GM18870 (cell line): ENCODE measurements around the gene CCDC81.
"Not testable (repeated sequence)": the region's sequence is repeated elsewhere in the genome, so short reads cannot be mapped to it uniquely, and the experiment has no call there.

Experiments
- ATAC-seq: cut with Tn5 transposase; IDR thresholded peaks from one replicate; pipeline ENCODE4 v1.9.1; 2021; ENCODE audit warnings: moderate library complexity; ENCODE audit not compliant: unreplicated experiment

CCDC81 gene

DNA sequence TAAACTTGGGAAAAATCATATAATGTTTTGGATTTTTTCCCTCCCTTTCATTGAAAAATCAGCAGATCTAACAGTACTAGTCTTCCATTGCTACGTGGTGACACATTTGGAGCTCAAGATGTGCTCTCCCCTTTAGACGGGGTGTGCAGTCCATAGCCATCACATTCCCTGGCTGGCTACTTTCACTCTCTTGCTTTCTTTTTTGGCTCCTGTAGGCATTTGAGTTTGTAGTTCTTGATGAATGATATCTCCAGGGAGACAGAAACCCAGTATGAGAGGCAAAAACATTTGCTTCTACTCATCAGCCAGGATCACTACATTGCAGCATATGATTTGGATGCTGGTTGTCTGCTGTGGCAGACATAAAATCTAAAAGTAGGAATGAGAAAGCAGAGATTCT lies 12.1 kb downstream of the CCDC81 start:
- ATAC-seq: no peak

DNA sequence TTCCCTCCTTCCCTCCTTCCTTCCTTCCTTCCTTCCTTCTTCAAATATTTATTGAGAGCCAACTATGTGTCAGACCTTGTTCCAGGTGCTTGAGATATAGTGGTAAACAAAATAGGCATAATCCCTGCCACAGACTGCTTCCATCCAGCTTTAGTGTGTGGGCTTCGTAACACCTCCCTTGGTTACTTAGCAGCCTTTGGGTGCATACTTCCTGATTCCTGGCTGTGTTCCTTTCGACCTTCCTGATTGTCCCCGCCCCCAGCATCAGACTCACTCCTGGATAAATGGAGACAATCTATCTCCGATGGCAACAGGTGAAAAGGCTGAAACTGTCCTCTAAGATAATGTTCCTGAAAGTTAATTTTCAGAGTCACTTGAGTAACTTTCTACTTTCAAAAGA lies 13.5 kb downstream of the CCDC81 start:
- ATAC-seq: no peak

DNA sequence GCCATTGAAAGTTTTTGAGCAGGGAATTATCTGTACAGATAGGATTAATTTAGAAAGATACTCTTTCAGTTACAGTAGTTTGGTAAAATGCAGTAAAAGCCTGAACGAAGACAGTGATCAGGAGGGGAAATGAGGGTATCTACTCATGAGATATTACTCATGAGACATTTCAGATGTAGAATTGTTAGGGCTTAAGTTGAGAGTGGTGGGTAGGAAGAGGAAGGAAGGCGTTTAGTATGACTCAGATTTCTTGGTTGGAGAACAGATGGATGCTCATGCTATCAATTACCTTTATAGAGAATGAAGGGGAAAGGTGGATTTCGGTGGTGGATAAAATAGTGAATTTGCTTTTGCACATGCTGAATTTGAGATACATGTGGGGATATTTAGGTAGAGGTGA lies 15.8 kb downstream of the CCDC81 start:
- no peak for ATAC-seq

DNA sequence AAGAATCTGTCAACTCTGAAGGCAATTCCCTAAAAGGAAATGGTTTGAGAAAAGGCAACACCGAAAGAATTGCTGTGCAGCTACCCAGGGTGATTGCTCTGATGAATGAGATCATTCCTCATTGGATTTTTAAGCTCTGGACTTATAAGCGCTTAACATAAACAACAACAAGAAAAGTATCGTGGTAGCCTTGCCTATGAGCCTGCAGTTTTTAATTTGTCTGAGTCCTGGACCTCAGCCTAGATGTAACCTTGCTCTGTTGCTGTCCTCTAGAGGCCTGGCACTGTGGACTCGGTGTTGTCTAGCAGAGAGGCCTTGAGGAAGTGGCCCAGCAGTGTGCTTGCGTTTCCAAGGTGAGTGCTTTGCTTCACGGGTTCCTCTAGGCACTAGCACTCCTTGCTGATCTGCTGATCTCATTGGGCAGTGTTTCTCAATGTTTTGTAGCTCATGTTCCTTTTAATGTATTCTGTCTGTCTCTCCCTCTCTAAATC lies 20.4 kb downstream of the CCDC81 start:
- no peak for ATAC-seq

DNA sequence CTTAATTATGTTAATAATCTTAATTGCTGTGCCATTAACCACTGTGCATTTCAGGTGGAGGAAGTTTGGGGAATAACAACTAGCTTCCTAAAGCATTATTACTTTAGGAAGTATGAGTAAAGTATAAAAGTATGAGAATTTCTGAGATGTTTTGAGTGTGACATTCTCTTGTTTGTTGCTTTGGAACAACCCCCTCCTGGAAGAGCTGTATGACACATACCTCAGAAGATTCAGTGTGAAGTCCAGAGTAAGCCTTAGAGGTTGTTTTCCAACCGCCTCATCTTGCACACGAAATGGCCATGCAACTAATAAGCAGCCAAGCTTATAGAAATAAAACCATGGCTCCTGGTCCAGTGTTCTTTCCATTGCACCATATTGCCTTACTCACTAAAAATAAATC lies 21.7 kb downstream of the CCDC81 start:
- ATAC-seq: no peak

DNA sequence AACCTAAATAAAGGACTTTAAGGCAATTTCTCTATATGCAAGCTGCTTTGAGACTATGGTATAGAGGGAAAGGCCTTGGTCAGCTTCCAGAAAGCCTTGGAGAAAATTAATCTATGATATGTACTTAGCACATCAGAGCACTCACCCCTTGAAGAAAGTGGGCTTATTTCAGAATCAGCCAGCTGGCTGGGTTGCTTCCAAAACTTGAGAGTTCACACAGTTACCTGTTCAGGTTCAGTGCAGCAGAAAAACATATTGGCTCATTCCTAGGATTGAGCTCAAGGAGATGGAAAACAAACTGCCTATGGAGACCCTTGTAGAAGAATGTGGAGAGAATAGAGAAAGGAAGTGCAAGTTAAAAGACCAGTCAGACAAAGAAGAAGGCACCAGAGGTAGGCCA lies 22.7 kb downstream of the CCDC81 start:
- ATAC-seq: no peak

DNA sequence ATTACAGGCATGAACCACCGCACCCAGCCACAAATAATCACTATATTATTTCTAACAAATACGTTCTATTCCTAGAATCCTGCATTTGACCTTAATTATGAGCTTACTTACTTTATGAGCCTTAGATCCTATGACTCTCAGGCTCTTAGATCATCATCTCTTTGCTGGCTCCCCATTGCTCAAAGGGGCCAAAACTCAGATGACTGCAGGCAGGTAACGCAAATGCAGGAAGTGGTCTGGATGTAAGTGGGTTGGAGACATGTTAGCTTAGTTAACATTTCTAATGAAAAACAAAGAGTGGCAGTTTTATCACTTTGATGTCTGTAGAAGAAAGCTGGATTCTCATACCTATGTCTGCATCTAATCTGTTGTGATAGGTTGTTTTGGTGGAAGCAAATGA lies 23.4 kb downstream of the CCDC81 start:
- no peak for ATAC-seq

DNA sequence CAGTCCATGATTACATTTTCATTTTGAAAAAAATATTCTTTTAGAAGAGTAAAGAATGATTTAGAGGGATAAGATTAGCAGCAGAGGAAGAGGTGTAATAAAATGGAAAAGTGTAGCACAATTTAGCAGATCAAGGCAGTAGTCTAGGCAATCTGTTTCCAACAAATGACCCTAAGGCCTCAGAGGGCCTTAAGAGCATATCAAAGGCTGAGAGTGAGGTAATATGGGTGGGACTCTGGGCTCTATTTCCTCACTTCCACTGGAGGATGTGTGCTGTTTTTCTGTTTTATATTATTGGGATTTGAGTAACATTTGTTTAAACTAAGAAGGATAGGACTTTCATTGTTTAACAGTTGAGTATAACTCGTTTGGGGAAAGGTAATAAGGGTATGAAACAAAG lies 28.8 kb downstream of the CCDC81 start:
- no peak for ATAC-seq

DNA sequence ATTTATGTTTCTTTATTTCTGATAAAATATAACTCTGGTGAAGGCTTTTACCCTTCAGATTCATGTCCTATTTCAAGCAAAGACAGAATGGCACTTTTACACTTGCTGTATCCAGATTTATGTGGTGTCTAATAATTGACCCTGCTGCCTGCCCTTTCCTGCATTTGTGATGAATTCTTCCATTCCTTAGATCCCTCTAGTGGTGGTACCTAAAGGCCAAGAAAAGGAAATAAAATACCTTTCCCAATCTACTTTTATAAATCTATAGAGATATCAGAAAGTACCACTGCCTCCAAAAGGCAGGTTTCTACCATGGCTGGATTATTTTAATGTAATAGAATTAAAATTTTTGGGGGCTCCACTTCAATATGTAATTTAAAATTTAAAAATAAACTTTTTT lies 34.2 kb downstream of the CCDC81 start:
- no peak for ATAC-seq

DNA sequence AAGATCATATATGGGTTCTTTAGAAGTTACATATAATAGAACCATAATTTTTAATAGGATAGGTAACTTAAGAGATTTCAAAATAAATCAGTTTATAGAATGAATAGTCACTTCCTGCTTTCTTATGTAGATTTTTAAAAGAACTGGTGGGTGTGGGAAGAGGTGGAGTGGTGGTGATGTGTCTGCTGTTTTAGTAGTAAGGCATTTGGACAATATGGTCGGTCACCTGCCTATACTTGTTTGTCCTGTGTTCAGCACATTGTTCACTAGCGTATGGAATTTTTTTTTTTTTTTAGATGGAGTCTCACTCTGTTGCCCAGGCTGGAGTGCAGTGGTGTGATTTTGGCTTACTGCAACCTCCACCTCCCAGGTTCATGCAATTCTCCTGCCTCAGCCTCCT lies 39.3 kb downstream of the CCDC81 start:
- ATAC-seq: no peak

DNA sequence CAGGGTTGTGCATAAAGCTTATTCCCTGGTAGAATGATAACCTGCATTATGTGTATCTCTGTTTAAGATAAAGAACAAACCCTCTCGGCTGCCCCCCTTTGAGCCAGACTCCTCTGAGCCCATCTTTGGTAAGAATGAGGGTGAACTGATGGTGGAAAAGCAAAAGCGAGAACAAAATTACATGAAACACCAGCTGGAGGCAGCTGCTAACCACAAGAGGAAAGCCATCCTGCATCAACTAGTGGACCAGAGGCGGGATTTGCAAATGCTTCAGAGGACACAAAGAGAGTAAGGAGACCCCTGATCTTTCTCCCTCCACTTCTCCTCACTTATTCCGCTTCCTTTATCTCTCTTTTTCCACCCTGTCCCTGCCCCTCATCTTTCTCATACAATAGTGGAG lies 40.3 kb downstream of the CCDC81 start:
- ATAC-seq: no peak

DNA sequence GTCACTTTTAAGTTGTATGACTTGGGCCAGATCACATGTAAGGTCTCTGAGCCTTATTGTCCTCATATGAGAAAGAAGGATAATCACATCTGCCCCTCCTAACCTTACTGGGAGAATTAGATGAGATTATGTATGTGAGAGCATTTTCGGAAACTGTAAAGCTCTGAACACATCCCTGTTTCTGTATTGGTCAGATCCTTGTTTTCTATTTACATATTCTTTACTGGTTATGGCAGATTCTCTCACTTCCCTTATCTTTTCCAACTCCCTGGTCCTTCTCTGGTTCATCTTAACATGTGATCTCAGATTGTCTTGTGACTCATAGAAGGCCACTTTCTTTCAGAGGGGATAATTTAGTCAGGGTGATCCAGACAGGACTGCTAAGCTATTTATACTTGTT lies 41.8 kb downstream of the CCDC81 start:
- no peak for ATAC-seq

DNA sequence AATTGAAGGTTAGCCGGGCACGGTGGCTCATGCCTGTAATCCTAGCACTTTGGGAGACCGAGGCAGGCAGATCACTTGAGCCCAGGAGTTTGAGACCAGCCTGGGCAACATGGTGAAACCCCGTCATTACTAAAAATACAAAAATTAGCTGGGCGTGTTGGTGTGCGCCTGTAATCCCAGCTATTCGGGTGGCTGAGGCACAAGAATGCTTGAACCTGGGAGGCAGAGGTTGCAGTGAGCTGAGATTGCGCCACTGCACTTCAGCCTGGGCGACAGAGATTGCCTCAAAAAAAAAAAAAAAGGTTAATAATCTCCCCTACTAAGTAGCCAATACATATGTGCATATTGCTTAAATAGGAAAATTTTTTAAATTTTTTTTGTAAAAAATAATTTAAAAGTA lies 42.3 kb downstream of the CCDC81 start:
- ATAC-seq: not testable (repeated sequence)

DNA sequence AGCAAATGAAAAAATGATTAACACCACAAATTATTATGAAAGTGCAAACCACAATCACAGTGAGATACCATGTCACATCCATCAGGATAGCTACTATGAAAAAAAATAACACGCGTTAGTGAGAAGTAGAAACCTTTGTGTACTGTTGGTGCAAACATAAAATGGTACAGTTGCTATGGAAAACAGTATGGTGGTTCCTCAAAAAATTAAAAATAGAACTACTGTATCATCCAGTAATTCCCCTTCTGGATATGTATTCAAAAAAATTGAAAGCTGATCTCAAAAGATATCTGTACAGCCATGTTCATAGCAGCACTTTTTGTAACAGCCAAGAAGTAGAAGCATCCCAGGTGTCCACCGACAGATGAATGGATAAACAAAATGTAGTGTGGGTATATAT lies 43.4 kb downstream of the CCDC81 start:
- ATAC-seq: no peak

DNA sequence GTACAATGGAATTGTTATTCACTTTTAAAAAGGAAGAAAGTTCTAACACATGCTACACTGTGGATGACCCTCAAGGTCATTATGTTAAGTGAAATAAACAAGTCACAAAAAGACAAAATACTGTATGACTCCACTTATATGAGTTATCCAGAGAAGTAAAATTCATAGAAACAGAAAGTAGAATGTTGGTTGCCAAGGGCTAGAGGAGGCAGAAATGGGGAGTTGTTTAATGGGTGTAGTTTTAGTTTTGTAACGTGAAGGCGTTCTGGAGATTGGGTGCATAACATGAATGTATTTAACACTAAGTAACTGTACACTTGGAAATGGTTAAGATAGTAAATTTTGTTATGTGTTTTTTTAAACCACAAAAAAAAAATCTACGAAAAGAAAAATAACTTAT lies 43.8 kb downstream of the CCDC81 start:
- no peak for ATAC-seq

DNA sequence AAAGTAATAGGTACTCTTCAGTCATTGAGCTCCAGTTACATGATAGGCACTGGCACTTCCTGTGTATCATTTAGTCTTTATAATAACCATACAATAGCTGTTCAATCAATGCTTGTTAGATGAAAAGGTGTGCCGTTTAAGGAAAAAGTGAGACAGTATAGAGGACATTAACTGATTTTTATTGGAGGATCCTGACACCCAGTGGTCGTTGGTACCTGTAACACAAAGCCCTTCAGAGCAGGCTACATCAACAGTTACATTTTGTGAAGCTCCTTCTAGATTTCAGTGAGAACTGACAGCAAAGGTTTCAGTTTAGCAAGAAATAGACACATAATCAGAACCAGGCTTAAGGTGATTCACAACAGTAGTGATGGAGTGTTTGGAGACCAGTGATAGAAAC lies 44.2 kb downstream of the CCDC81 start:
- no peak for ATAC-seq

DNA sequence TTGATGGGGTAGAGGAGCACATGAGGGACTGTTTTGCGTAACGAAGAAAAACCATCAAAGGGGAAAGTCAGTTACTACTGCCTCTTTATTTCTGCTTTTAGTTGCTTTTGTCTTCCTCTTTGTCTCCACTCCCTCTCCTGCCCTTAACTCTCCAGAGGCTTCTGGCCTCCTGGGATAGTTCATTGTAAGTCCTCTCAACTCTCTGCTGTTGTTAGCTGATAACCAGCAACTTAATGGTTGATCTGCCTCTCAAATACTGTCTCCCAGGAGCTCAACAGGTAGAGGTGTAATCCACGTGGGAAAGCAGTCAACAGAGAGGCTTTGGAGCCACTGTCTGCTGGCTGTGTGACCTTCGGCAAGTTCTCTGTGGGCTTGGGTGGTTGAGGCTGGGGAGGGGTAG lies 47.3 kb downstream of the CCDC81 start:
- ATAC-seq: no peak

DNA sequence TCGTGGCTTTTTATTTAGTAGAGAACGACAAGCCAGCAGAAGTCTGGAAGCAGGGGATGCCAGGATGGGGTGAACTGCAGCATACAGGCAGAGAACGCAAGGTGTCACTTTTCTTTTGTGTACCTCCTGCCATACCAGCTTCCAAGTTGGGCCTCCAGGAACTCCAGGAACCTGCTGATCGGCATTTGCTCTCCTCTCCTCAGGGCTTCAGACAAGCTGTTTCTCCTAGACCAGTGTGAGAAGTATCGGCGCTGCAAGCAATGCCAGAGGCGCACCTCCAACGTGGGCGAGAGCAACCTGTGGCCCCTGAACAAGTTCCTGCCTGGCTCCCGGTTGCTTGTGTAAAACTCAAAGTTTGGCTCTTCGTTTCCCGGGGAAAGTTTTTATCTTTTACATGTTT lies 47.7 kb downstream of the CCDC81 start:
- no peak for ATAC-seq

DNA sequence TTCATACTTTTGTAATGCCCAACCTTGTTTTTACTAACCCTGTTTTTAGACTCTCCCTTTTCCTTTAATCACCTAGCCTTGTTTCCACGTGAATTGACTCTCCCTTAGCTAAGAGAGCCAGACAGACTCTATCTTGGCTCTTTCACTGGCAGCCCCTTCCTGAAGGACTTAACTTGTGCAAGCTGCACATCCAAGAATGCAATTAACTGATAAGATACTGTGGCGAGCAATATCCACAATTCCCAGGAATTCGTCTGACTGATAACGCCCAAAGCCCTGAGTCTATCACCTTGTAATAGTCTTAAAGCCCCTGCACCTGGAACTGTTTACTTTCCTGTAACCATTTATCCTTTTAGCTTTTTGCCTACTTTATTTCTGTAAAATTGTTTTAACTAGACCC lies 48.8 kb downstream of the CCDC81 start:
- not testable (repeated sequence) for ATAC-seq

DNA sequence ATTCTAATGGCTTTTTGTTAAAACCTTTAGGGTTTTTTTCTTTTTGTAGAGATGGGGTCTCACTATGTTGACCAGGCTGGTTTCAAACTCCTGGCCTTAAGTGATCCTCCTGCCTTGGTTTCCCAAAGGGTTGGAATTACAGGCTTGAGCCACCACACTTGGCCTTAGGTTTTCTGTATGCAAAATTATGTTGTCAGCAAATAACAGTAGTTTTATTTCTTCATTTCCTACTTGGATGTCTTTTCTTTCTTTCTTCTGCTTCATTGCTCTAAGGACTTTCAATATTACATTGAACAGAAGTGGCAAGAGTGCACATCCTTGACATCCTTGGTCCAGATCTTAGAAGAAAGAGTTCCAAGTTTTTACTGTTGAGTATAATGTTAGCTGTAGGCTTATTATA lies 52.8 kb downstream of the CCDC81 start:
- no peak for ATAC-seq

DNA sequence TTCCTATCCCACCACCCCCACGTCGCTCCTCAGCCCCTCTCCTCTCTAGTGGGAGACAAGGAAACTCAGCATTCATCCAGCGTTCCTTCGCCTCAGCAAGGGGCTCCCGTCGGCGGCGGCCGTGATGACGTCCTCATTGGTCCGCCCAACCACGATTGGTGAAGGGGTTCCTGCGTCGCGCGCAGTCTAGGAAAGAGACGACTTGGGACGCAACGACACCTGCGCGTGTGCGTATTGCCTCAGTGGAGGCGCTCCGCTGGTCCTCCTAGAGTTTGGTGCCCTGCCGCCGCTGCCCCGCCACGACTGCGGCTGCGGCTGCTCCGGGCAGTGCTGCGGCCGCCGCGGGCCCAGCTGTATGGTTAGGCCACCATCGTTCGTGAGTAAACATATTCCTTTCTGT lies 56.6 kb downstream of the CCDC81 start:
- no peak for ATAC-seq

DNA sequence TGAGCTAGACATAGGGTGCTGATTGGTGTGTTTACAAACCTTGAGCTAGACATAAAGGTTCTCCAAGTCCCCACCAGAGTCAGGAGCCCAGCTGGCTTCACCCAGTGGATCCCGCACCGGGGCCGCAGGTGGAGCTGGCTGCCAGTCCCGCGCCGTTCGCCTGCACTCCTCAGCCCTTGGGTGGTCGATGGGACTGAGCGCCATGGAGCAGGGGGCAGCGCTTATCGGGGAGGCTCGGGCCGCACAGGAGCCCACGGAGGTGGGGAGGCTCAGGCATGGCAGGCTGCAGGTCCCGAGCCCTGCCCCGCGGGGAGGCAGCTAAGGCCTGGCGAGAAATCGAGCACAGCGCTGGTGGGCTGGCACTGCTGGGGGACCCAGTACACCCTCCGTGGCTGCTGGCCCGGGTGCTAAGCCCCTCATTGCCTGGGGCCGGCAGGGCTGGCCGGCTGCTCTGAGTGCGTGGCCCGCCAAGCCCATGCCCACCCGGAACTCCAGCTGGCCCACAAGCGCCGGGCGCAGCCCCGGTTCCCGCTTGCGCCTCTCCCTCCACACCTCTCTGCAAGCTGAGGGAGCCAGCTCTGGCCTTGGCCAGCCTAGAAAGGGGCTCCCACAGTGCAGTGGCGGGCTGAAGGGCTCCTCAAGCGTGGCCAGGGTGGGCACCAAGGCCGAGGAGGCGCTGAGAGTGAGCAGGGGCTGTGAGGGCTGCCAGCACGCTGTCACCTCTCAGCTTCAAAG lies 58.8 kb downstream of the CCDC81 start:
- ATAC-seq: not testable (repeated sequence)

DNA sequence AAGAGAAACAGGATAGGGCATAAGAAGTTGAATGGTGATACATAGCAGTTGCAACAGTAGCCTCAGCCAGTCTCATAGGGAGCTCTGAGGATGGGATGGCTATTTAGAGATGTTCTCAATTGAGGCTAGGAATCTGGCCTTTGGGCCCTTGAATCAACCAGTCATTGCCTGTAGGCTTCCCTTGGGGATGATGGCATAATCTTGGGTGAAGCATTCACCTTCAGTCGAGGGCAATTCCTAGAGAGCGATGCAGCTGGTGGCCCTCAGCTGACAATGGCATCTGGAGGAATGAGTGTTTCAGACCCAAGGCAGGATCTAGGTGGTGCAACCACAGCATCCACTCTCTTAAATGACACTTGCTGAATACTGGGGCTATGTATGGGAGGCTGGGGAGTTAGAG lies 61.0 kb downstream of the CCDC81 start:
- ATAC-seq: no peak
